ENCODE data around the gene POU6F2.

DNA sequence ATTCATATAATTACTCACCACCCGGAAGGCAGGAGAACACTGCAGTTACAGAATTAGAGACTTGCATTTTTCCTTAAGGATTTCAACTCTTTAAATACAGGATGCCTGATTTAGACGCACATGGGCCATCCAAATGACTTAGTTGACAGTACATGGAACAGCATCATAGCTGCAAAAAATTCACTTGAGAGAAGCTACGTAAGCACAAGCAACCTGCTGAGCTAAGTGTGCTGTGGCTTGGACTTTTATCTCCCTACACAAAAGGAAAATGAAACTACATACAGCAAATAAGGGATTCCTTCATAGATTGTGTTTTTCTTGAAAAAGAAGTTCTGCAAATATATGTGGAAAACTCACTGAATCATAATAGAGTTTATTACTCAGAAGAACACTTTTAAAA, 152.6 kb downstream of the POU6F2 start:
- TF ChIP-seq, protein P1, sequence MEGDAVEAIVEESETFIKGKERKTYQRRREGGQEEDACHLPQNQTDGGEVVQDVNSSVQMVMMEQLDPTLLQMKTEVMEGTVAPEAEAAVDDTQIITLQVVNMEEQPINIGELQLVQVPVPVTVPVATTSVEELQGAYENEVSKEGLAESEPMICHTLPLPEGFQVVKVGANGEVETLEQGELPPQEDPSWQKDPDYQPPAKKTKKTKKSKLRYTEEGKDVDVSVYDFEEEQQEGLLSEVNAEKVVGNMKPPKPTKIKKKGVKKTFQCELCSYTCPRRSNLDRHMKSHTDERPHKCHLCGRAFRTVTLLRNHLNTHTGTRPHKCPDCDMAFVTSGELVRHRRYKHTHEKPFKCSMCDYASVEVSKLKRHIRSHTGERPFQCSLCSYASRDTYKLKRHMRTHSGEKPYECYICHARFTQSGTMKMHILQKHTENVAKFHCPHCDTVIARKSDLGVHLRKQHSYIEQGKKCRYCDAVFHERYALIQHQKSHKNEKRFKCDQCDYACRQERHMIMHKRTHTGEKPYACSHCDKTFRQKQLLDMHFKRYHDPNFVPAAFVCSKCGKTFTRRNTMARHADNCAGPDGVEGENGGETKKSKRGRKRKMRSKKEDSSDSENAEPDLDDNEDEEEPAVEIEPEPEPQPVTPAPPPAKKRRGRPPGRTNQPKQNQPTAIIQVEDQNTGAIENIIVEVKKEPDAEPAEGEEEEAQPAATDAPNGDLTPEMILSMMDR (IDR thresholded peaks at IDR 0.05): no peak
- TF ChIP-seq EP300 (IDR thresholded peaks at IDR 0.05): no peak
